ACHN (cell line): ENCODE results near the gene KIAA0513.
"Not testable (repeated sequence)": the region's sequence is repeated elsewhere in the genome, so short reads cannot be mapped to it uniquely, and the experiment has no call there.

Experiments
- DNase-seq: peaks from one replicate; pipeline ENCODE4 v3.0.0-alpha.2; 2015
- in situ Hi-C: cut with HindIII; loops from 2 replicates; pipeline ENCODE4 v1.10.0; 2017; ENCODE audit warnings: low sequenced_read_pairs, low pct_ligation_motif_present, low pct_unique_long_range_greater_than_20kb

KIAA0513 gene

GRCh38 chr16:85117418-85117817 lies 89.8 kb downstream of the KIAA0513 start:
- in situ Hi-C loops: no loop called here
- DNase-seq: no peak

DNA sequence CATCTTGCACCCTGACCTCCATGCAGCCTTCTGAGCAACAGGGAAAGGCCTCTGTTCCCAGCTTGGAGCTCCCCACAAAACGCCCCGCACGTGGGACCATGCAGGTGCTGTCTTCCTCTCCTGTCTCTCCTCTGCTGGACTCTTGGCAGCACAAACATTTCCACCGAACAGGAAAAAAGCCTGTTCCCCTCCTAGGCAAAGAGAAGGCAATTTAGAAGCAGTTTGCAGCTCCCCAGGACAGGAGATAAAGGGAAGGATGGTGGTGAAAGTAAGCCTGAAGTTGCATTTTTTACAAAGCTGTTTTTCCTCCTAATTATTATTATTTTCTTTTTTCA lies 92.4 kb downstream of the KIAA0513 start:
- in situ Hi-C loops: no loop called here
- no peak for DNase-seq

- in situ Hi-C loops: not testable (repeated sequence)
Measured at GRCh38 chr16:85123441-85123840, 95.8 kb downstream of the KIAA0513 start.

DNA sequence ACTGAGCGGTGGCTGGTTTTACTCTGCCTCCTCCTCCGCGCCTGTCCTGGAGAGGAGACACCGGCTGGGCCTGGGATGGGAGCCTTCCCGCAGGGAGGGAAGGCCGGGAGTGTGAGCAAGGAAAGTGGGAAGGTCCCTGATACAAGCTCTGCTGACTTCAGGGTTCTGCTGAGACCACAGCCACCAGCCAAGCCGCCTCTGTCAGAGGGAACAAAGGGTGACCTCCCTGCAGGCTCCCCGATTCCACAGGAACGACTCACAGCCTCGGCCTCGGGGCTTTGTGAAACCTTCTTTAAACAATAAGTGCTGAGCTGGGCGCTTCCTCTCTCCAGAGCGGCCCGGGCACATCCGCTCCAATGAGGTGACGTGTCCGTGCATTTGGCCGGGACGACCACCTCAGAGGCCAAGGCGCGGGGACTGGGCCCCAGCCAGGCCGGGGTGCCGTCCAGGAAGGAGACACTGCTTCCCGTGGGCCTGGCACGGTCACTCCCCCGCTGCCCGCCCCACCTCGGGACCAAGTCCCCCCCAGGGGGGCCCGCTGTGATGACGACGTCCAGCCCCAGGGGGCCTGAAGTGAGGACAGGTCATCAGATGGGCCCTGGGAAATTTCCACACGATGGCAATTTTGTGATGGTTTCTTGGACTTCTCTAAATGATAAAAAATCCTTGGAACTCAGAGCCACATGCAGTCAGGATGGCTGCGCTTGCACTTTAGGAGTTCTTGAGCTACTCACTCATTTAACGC lies 96.5 kb downstream of the KIAA0513 start:
- in situ Hi-C loops: no loop called here

More at GRCh38 chr16:85123441-85123840, 95.8 kb downstream of the KIAA0513 start:
- not testable (repeated sequence) for DNase-seq

GRCh38 chr16:85124636-85125346 lies 97.2 kb downstream of the KIAA0513 start:
- no peak for DNase-seq
- in situ Hi-C loops: no loop called here

More for the DNA sequence above, 96.5 kb downstream of the KIAA0513 start:
- DNase-seq: no peak

DNA sequence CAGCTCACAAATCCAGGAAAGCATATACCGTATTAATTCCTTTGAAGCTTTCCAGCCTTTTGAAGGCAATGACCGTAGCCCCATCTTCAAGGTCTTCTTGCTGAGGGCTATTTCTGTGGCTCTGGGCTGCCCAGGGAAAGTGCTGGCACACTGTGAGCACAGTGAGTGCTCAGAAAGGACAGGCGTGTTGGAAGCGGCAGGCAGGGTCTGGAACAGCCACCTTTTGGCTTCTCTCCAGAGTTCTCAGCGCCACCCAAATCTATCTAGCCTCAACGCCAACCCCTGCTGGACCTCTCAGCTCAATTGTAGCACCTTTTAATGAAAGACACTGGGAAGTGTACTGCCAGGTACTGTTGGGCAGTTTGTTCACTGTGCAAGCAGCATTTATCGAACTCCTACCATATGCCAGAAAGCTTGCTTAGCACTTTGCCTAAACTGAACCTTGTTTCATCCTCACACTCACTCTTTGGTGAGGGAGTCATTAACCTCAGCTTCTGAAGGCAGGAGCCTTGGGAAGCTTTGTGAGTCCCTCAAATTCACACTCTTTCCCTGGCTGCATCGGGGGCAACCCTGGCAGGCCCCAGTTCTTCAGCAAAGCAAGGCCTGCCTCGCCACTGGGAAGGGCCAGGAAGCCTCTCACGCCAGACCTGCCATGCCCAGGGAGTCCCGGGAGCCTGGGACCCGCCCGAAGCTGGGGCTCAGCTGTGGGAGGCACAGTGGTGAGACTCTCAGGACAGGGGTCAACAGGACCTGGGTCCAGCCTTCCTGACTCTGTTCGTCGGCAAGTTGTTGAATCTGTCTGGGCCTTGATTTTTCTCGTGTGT lies 98.2 kb downstream of the KIAA0513 start:
- in situ Hi-C loops: no loop called here
- no peak for DNase-seq

GRCh38 chr16:85126394-85126704 lies 98.8 kb downstream of the KIAA0513 start:
- DNase-seq: no peak
- in situ Hi-C loops: no loop called here

DNA sequence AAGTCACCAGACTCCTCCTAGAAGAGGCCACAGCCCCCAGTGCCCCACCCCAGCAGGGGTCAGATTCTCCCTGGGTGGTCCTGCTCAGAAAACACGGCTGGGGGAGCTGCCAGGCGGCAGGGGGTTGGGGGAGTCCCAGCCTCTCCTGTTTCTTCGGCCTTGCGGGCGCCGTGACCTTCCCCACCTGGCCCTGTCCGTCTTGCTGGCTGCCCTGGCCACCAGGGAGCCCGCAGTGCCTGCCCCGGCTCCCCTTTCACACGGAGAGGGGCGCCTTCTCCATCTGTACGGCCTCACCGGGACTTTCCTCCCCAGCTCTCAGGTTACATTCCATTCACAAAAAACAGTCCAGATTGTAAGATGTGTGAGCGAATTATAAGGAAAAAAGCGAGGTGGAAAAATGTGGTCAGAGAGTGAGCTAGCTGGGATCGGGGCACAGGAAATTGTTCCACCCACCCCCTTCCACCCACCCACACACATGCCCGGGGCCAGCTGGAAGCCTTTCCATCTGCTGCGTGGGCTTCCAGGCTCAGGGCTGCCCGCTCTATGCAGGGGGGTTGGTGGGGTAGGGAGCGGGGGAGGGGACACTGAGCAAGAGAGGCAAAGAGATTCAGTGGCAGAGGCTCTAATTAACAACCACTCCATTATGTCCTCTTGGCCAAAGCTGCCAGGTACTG lies 99.2 kb downstream of the KIAA0513 start:
- DNase-seq: no peak
- in situ Hi-C loops: no loop called here

GRCh38 chr16:85127379-85127723 lies 99.8 kb downstream of the KIAA0513 start:
- in situ Hi-C loops: no loop called here
- DNase-seq: no peak

DNA sequence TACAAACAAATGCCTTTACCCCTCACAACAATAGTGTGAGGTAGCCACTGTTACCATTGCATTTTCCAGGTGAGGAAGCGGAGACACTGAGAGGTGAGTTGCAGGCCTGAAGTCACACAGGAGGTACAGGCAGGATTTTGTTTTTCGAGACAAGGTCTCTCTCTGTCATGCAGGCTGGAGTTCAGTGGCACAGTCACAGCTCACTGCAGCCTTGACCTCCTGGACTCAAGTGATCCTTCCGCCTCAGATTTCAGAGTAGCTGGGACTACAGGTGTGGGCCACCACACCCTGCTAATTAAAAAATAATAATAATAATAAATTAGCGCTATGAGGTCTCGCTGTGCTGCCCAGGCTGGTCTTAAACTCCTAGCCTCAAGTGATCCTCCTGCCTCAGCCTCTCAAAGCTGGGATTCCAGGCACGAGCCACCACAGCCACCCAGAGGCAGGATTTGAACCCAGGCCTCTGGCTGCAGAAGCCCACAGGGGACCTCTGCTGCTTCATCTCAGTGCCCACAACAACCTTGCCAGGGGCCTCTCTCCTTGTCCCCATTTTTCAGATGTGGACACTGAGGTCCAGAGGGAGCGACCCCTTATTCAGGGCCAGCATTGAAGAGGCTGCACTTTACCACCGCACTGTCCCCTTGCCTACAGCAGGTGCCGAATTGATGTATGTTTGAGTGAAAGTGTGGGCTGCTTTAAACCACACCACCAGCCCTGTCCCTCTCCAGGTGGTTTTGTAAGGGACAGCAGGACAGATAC lies 100.7 kb downstream of the KIAA0513 start:
- in situ Hi-C loops: no loop called here
- DNase-seq: no peak

DNA sequence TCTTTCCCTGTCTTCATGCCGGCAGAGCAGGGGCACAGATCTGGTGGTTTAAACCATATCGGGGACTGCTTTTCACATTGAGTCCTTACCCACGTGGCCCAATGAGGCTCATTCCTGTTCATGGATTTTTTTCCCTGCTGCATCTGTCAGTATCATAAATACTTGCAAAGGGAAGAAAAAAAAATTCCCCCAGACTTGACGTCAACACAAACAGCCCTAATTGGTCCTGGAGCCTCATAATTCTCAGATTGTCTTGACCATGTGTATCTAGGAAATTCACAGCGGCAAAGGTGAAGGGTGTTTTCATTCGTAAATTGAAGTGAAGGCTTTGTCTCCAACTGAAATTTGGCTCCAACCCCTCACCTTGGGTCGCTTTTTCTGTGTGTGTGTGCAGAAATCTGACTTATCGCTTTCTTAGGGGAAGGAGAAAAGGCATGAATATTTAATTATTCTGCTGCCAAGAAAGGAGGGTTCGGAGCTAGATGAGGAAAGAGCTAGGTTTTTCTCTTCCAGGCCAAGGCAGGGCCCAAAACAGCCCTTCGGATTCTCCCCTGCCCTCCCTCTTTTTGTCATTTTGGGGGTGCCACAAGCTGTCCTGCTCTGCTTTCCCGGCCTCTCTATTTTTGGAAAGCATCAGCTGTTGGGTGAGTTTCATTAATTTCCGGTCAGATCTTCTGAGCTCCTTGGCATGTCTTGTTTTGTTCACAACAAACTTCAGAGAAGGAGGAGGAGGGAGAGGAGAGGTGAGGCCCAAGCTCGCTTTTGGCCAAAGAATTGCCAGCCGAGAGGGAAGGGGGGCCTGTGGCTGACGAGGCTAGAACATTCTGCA lies 102.5 kb downstream of the KIAA0513 start:
- no peak for DNase-seq
- in situ Hi-C loops: no loop called here

DNA sequence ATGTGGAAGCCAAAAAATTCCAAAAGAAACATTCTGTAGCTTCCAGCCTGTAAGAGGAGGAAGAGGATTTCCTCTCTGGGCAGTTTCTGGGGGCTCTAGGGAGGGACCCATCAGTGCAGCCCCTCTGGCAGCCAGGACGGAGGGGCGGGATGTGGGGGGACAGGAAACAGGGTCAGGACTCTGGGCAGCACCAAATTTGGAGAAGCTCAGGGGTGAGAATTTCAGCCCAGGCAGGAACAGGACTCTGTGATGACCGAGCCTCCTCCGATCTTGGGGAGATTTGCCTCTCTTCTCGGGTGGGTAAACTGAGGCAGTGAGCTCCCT lies 103.1 kb downstream of the KIAA0513 start:
- no peak for DNase-seq
- in situ Hi-C loops: no loop called here

DNA sequence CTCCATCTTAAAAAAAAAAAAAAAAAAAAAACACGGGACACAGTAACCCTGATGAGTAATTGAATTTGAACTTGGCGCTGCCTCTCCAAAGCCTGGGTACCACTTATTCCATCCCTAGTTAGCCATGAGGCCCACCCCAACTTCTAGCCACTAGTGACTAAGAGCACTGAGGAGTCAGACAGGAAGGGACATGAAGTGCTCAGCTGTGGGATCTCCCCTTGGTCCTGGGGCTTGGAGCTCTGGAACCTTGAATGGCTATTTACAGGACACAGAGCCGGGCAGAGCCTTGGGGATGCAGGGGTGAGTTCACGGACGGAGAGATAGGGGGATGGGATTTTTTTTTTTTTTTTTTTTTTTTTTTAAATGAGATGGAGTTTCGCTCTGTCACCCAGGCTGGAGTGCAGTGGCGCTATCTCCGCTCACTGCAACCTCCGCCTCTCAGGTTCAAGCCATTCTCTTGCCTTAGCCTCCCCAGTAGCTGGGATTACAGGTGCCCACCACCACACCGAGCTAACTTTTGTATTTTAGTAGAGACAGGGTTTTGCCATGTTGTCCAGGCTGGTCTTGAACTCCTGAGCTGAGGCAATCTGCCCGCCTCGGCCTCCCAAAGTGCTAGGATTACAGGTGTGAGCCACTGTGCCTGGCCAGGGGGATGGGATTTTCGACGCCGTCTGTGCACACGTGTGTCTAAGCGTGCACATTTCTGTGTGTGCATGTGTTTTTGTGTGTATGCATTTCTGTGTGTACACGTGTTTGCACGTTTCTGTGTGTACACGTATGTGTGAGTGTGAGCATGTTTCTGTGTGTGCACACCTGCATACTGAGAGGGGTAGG lies 105.1 kb downstream of the KIAA0513 start:
- in situ Hi-C loops: no loop called here
- no peak for DNase-seq

DNA sequence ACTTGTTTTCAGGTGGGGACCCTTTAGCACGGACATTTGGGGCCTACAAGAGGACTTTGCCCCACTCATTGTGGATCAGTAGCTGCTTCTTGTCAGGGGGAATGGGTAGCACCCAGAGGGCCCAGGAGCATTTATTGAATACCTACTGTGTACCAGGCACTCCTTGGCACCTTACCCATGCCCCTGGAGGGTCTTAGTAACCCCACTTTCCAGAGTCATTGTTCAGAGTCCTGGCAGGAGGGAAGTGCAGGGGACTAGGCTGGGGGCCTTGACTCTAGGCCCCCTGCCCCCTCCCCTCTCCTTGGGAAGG lies 105.7 kb downstream of the KIAA0513 start:
- no peak for DNase-seq
- in situ Hi-C loops: no loop called here

- no peak for DNase-seq
- in situ Hi-C loops: no loop called here
Measured at GRCh38 chr16:85134076-85134788, 106.6 kb downstream of the KIAA0513 start.

DNA sequence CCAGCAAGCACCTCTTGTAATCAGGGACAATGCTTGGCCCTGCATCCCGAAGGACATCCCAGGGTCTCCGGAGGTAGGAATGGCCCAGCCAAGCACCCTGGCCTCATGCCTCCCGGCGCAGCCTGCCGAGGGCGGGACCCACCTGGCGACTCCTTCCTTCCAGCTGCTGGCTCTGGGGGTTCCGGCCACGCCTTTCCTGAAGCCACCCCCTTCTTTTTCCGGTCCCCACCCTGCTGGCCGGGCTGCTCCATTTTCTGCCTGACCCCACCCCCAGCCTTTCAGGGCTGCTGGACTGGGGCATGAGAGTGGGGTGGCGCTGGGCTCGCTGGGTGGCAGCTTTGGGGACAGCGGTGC lies 107.2 kb downstream of the KIAA0513 start:
- DNase-seq: no peak
- in situ Hi-C loops: no loop called here

GRCh38 chr16:85136213-85136701 lies 108.7 kb downstream of the KIAA0513 start:
- in situ Hi-C loops: no loop called here
- no peak for DNase-seq
